Activated CD4-positive, CD25-positive, alpha-beta regulatory T cell (primary cell): ENCODE data around the gene ZNF319.

Source experiments
- DNase-seq, 4 experiments: peaks; one replicate each; lab custom pipeline; 2025; lab: John Stamatoyannopoulos, UW

ZNF319 gene

GRCh38 chr16:57999971-58000705 lies at the start of gene ZNF319:
TSS of gene ZNF319 (minus strand) at chr16:58000672. CDS start at chr16:57998265, 2,407 bp downstream.
- no peak for DNase-seq

GRCh38 chr16:58049232-58050185 lies 49.0 kb upstream of the ZNF319 start:
- no peak for DNase-seq

- no peak for DNase-seq
These were observed 48.2 kb upstream of the ZNF319 start for GRCh38 chr16:58048494-58049231.

- DNase-seq: no peak
These were observed 47.3 kb upstream of the ZNF319 start for GRCh38 chr16:58047557-58048348.

- no peak for DNase-seq
These were observed 46.5 kb upstream of the ZNF319 start for GRCh38 chr16:58046936-58047335.

- no peak for DNase-seq
These were observed 45.8 kb upstream of the ZNF319 start for GRCh38 chr16:58046054-58046881.

GRCh38 chr16:58045096-58045495 lies 44.6 kb upstream of the ZNF319 start:
- DNase-seq: no peak

GRCh38 chr16:58044266-58045019 lies 44.0 kb upstream of the ZNF319 start:
- no peak for DNase-seq

GRCh38 chr16:58043571-58044155 lies 43.2 kb upstream of the ZNF319 start:
- no peak for DNase-seq

GRCh38 chr16:58042886-58043515 lies 42.5 kb upstream of the ZNF319 start:
- no peak for DNase-seq

- no peak for DNase-seq
These were observed 41.8 kb upstream of the ZNF319 start for GRCh38 chr16:58042001-58042885.

- DNase-seq: no peak
These were observed 41.1 kb upstream of the ZNF319 start for GRCh38 chr16:58041628-58041955.

GRCh38 chr16:58040945-58041627 lies 40.6 kb upstream of the ZNF319 start:
- no peak for DNase-seq

GRCh38 chr16:58040496-58040846 lies 40.0 kb upstream of the ZNF319 start:
- DNase-seq: no peak

- DNase-seq: no peak
These were observed 39.5 kb upstream of the ZNF319 start for GRCh38 chr16:58039829-58040495.

GRCh38 chr16:58038219-58038641 lies 37.8 kb upstream of the ZNF319 start:
- DNase-seq: no peak
